ENCODE data around the gene UTS2.
A peak's percentile ranks its signal among the peaks of the same experiment; 100 is the strongest.

UTS2 gene

GRCh38 chr1:7863756-7864328, 11.0 kb upstream of the UTS2 start:
- no peak for DNase-seq

- DNase-seq = no peak
These were observed 9.6 kb upstream of the UTS2 start for GRCh38 chr1:7862211-7863060.

DNA sequence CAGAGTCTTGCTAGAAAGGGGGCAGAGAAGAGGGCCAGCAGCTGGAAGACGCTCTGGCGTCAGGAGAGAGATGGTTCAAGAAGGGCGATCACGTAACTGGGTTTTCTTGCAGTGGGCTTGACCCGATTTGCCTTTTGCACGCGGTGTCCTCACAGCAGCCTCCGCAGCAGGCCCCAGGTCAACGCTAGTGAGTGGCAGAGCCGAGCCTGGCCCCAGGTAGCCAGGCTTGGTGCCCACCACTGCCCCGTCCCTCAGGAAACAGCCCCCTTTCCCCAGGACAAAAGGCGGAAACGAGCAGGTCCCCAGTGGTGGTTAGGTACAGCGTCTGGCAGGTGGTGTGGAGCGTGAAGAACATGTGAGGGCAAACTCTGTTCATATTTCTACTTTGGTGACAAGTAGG, 8.6 kb upstream of the UTS2 start:
- DNase-seq = no peak

DNA sequence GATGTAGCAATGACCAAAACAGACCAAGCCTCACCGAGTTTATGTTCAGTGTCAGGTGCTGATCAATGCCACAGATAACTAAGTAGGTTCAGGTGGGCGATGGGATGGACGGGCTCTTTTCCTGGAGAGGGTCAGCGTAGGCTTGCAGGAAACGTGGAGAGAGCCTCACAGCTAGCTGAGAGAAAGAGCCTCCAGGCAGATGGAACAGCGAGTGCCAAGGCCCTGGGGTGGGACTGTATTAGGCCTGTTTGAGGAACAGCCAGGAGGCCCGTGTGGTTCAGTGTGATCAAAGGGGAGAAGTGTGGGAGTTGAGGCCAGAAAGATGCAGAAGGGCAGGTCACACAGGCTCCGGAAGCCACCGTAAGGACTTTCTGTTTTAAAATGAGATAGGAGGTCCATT, 7.3 kb upstream of the UTS2 start:
- DNase-seq = no peak

DNA sequence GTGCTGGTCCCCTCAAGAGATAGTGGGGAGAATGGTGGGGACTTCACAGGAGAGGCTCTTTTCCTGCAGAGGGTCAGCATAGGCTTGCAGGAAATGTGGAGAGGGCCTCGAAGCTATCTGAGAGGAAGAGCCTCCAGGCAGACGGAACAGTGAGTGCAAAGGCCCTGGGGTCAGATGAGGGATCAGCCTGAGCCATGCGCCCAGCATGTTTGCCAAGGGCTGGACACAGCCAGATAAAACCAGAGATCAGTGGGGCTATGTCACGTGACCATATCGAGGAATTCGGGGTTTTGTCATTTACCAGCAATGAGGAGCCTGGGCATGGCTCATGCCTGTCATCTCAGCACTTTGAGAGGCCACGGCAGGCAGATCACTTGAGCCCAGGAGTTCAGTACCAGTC, 6.5 kb upstream of the UTS2 start:
- DNase-seq = no peak

DNA sequence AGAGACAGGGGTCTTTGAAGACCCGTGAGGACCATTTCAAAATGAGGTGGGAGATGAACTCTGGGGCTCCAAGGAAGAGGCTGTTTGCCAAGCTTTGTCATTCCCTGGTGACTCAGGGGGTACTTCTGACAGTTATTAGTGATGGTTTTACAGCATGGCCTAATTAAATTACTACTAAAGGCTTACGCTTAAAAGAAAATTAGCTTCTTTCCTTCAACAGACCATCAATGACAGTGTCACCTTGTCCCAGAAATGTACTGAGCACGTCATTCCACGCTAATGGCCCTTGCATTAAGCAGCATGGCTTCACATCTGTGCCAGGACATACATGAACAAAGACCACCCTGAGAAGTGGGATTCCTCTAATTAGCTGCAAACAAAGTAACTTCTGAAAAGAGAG, 5.1 kb upstream of the UTS2 start:
- DNase-seq = no peak

GRCh38 chr1:7857000-7857399, 4.1 kb upstream of the UTS2 start:
- DNase-seq = no peak

DNA sequence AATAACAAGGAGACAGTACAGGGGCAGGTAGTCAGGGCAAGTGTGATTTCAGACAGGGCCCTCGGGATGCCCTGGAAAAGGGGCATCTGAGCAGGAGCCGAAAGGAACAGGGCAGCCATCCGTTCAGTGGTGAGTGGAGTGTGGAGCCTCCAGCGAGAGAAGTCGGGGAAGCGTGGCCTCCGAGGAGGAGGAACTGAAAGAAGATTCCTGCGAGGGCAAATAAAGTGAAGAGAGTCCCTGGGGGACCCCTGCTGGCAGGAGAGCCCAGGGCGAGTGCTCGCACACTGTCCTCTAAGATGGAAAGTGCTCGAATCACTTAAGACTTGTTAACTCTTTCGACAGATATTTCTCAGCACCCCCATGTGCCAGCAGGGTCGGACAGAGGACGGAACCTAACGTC, 3.5 kb upstream of the UTS2 start:
- peak in 1 of 51 donors; percentile 3 for DNase-seq

- DNase-seq = no peak
These were observed 790 bp upstream of the UTS2 start for GRCh38 chr1:7853684-7854026.

- DNase-seq = no peak
These were observed 2.1 kb downstream of the UTS2 start for GRCh38 chr1:7850786-7851185.

DNA sequence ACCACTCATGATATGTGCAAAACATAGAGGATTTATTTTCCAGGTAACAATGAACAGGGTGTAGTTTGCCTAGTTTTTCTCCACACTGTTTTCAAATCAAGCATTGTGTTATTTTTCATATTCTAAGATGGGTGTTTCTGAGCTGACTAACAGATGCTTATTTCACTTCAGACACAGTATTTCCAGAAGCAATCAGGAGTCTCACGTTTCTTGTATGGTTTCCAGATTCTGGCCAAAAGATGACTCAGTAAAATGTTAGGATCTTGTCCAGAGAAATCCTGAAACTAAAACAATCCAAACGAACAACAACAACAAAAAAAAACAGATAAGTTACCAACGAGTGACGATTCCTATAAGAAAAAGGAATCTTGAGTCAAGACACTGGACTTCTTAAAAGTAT, 5.3 kb downstream of the UTS2 start:
- no peak for DNase-seq

- no peak for DNase-seq
These were observed 6.2 kb downstream of the UTS2 start for GRCh38 chr1:7846656-7847055.

- no peak for DNase-seq
These were observed 7.1 kb downstream of the UTS2 start for GRCh38 chr1:7845761-7846160.

GRCh38 chr1:7842517-7842916, 10.3 kb downstream of the UTS2 start:
- DNase-seq = no peak

- DNase-seq = no peak
These were observed 13.3 kb downstream of the UTS2 start for GRCh38 chr1:7839526-7839925.

- DNase-seq = no peak
These were observed 14.2 kb downstream of the UTS2 start for GRCh38 chr1:7838714-7839113.

GRCh38 chr1:7833035-7833434, 19.8 kb downstream of the UTS2 start:
- no peak for DNase-seq

GRCh38 chr1:7831458-7831857, 21.4 kb downstream of the UTS2 start:
- no peak for DNase-seq

- DNase-seq = peak in 4 of 51 donors; percentile 8 to 33 (median 14)
These were observed 25.5 kb downstream of the UTS2 start for GRCh38 chr1:7827126-7827955.

GRCh38 chr1:7826363-7826762, 26.5 kb downstream of the UTS2 start:
- DNase-seq = no peak

GRCh38 chr1:7824701-7825100, 28.2 kb downstream of the UTS2 start:
- peak in 1 of 51 donors; percentile 3 for DNase-seq

DNA sequence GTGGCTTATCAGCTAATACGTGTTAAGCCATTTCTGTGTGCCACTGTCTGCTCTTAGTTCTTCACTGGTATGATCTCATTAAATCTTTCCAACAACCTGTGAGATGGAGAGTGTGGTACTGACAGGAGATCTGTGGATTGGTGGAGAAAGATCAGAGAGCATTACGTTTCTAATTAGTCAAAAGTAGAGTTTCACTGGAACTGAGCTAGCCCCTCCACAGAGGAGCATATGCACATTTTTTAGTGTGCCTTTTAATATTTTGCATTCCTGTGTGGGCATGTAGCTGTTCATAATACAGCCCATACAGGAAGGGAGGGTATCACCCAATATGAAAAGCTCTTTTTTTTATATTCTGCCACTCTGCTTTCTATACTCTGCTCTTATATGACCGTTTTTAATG, 31.6 kb downstream of the UTS2 start:
- no peak for DNase-seq
